ENCODE results near the gene SPAG8.

The SPAG8 gene

DNA sequence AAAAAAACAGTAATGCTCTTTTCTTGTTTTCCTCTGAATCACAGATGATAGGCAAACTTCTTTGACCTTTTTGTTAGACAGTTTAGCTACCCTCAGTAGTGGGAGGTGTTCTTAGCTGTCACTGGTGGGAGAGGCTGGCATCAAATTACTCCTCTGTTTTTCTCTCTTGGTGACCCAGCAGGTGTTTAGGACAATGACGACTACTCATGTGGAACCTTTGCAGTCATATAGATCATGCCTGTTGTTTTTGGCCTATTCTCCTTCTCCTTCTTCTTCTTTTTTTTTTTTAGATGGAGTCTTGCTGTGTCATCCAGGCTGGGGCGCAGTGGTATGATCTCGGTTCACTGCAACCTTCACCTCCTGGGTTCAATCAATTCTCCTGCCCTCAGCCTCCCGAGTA, 36.0 kb downstream of the SPAG8 start:
- DNase-seq: no peak

DNA sequence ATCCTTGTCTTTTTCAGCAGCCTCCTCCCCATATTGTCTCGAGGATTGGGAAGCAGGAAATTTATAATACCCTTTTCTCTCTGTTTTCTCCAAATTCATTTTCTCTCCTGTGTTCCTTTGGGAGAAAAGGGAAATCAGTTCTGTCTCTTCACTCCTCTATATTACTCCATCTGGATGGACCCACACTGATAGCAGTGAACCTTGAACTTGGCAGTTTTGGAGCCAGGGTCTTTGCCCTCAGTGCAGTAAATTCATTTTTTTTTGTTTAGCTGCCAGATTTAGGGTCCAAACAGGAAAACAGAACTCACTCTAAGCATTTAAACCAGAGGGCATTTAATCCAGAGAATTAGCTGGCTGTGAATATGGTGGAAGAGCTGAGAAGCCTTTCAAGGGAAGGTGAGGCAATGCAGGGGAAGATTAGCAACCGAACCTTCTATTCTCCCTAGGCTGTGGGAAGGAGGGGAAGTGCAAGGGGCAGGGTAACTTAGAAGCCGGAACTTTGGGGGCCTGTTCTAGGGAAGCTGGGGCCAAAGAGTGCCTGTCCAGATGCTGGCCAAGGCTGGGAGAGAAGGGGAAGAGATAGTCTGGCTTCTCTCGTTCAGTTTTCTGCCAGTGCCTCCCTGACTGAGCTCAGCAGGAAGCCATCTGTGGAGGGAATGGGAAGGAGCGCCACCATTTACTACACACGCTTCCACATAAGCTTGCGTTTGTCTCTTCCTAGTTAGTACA, 37.0 kb downstream of the SPAG8 start:
- DNase-seq: peak in 4 of 56 donors; percentile 5 to 48 (median 21)

DNA sequence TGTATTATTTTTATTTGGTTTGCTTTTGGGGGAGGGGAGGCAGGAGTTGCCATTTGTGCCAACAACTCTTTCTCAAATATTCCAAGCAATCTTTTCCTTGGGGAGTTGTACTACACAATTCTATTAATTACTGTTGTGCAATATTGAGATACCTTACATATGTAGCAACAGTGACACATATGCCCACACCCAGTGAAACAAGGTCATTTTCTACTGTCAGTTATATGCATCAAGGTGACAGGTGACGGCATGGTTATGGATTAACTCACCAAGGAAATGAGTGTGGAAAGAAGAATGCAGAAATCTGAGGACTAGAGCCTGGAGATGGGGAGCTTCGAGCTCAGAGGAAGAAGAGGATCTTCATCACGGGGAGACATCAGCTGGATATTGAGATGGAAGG, 40.1 kb downstream of the SPAG8 start:
- no peak for DNase-seq

DNA sequence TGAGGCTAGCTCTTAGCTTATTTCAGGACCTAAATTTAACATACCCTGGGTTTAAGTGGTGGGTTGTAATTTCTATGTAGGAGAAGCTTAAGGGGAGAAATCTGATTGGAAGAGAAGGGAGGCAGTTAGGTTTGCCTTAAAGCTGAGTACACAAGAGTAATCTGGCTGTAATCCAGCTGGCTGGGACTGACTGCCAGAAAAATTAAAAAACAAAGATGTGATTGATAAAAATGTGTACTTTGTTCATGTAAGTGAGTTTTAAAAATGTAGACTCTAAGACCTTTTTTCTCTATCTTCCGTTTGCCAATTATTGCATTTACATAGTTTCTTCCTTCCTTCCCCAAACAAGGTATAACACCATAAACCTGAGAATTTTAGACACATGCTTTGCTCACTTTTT, 40.5 kb downstream of the SPAG8 start:
- DNase-seq: peak in 1 of 56 donors; percentile 39

DNA sequence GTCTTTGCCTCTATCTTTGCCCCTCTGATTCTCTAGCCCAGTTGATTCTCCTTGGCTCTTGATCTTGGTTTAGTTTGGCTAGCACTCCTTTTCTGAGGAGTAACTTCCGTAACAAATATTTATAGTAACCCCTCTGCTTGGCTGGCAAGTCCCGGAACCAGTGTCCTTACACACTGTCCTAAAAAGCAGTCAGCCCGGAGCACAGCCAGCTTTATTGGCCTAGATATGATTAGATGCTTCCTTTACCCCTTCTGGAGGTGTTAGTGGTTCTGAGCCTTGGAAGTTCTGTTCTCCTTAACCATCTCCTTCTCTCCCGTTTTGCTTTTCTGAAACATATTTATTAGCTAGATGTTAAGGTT, 41.0 kb downstream of the SPAG8 start:
- DNase-seq: peak in 1 of 56 donors; percentile 9

DNA sequence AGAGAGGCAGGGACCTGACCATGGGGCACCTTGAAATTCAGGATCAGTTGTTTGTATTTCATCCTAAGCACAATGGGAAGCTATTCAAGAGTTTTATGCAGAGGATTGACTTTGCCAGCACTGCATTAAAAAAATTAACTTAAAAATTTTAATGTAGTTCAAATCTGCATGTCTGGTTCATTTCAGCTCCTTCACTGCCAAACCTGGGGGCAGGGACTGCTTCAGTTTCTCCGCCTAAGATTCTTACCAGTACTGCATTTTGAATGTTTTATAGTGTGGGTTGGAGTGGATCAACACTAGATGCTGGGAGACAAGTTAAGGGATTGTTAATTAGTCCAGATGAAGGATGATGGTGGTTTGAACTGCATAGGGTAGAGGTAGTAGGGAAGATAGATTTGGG, 42.3 kb downstream of the SPAG8 start:
- DNase-seq: no peak

DNA sequence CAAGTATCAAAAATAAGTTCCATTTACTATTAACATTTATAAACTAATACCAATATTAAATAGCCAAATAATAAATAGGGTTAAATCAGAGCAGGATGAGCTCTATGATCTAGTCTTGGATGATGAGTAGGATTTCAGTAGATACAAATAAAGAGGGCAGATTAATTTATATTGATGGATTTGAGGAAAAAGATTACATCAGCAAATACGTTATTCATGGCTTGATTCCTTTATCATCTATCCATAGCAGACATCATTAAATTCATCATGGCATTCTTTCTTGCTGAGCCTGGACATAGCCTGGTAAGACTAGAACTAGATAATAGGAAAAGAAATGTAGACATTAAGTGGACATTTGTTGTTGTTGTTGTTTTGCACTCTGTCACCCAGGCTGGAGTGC, 44.6 kb downstream of the SPAG8 start:
- no peak for DNase-seq

DNA sequence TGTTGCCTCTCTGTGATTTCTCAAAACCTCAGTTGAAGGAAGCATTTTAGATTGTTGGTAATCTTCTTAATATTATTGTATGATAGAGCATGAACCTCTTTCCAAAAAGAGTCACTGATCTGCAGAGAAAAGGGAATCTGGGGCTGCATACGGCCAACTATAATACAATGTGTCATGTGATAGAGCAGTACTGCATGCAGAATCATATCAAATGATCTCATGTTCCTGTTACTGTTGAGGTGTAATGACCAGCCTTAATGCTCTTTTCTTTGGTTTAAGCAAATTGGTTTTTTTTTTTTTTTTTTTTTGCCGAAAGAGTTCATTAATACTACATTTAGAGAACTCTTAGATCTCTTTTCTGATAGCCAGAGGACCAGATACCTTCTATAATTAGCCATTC, 45.1 kb downstream of the SPAG8 start:
- no peak for DNase-seq

DNA sequence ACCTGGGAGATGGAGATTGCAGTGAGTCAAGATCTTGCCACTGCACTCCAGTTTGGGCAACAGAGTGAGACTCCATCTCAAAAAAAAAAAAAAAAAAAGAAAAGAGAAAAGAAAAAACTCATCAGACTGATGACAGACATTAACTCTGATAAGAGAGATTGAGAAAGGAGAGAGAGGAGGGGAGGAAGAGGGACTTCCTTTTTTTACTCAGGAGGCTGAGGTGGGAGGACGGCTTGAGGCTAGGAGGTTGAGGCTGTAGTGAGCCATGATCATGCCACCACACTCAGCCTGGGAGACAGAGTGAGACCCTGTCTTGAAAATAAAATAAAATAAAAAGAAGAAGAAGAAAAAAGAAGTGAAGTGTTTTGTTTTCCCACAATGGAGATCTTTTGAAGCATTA, 48.3 kb downstream of the SPAG8 start:
- DNase-seq: no peak

DNA sequence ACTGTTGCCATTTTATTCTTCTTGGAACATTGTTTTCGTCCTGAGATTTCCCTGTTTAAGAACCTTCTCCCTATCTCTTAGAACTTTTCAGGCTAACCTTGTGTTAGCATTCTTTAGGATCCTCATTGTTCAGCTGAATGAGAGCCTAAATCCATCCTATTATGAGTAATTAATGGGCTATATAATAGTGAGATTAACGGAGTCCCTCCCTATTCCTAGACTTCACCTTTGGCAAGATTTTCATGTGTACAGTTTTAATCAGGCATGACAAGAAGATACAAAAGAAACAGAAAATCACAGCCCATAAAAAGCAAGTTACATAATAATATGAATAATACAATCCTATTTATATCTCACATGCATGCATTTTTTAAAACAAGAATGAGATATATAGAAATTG, 48.9 kb downstream of the SPAG8 start:
- DNase-seq: no peak

DNA sequence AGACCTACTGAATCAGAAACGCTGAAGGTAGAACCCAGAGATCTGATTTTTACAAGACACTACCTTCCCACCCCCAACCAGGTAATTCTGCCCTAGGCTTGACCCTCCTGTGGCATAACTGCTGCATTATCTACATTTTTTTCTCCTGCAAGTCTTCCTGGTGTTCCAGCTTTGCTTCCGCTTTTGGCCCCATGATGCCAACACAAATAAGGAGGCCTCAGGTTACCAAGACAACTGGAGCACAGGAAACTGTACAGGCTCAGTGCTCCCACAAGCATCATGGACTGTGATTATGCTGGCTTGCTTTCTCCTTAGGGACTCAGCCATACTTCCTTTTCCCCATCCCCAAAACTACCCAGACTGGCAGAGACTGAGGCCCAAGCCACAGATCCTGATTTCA, 51.4 kb downstream of the SPAG8 start:
- DNase-seq: peak in 6 of 56 donors; percentile 5 to 35 (median 17)

DNA sequence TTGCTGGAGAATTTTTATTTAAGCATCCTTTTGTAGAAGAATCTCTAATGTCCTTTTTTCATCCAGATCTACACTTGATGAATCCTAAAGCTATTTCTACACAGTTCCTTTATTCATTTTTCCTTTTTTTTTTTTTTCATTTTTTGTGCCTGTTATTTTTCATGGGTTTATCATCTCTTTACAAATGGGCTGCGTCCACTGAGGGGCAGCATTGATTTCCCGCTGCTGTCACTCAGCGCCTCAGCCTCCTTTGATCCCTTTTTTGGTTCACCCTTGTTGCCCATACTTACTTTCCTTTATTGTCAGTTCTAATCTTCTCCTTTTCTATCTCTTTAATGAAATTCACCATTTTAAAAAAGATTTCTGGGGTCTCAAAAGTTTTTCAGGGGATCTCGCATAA, 52.3 kb downstream of the SPAG8 start:
- DNase-seq: no peak
